OCI-LY7 (cell line): ENCODE results near the gene AKT3.

Experiments
- CTCF ChIP-seq: fragments of 200-600 bp; sonication (generic); conservative IDR thresholded peaks from 2 replicates; pipeline ENCODE4 v1.5.1; 2014; ENCODE audit warnings: mild to moderate bottlenecking, antibody characterized with exemption, low read length, moderate library complexity, mixed read lengths
- EZH2phosphoT487 ChIP-seq: fragments of 200-600 bp; sonication (generic); IDR thresholded peaks from 2 replicates; pipeline ENCODE4 v1.6.1; 2018; ENCODE audit warnings: low read depth, borderline replicate concordance, mild to moderate bottlenecking, mixed run types, antibody characterized with exemption, low read length, moderate library complexity, mixed read lengths

DNA sequence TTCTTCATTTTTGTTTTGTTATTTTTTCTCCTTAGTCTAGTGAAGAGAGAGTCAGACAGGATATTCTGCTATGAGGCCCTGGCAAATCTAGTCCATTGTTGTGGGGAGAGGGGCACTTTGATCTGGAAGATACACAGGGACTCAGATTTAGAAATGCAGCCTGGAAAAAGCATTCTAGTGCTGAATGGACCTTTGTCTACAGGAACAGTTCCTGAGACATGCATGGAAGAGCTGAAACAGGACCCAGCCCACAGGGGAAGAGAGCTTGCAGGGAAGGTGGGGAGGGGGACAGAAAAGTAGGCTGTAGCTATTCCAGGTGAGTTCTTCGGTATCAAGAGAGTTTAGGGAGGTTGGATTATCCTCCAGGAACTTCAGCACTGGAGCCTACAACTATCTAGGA is 98.5 kb downstream of the AKT3 start:
- TF ChIP-seq CTCF, result no peak
- no peak for TF ChIP-seq EZH2phosphoT487
